Thyroid gland (tissue), 4 donors: Measurements from ENCODE around the gene TYW1B. TPM values are rescaled to one million over a fixed set of nuclear protein-coding genes. Genes with fewer than 3 reads are reported as not detected.
"Not testable (repeated sequence)": the region's sequence is repeated elsewhere in the genome, so short reads cannot be mapped to it uniquely, and the experiment has no call there.

Experiments
- DNase-seq, 2 donors: peaks; one replicate each; pipeline ENCODE4 v3.0.0-alpha.2; 2019
- H3K27ac ChIP-seq, 3 donors: fragments of 200-600 bp; sonication (generic); 1 replicate in 2 of 3; 2 replicates in 1 of 3; pipeline ENCODE4 v1.5.1; 2016 to 2019; ENCODE audit warnings: mild to moderate bottlenecking in 1 of 3, moderate library complexity in 1 of 3
- H3K27me3 ChIP-seq: fragments of 200-600 bp; sonication (generic); one replicate; pipeline ENCODE4 v1.5.1; 2019
- H3K36me3 ChIP-seq, 2 donors: fragments of 200-600 bp; sonication (generic); one replicate each; pipeline ENCODE4 v1.5.1; 2016 to 2019
- H3K4me1 ChIP-seq, 2 donors: fragments of 200-600 bp; sonication (generic); one replicate each; pipeline ENCODE4 v1.5.1; 2017 to 2019
- H3K4me3 ChIP-seq, 3 donors: fragments of 200-600 bp; sonication (generic); replicated peaks in 1 of 3; 1 replicate in 2 of 3; 2 replicates in 1 of 3; pipeline ENCODE4 v1.5.1; 2016; ENCODE audit warnings: mild to moderate bottlenecking in 1 of 3
- H3K9me3 ChIP-seq: fragments of 200-600 bp; sonication (generic); one replicate; pipeline ENCODE4 v1.5.1; 2017
- POLR2A ChIP-seq, 2 donors: fragments of 450-650 bp; IDR thresholded peaks; one replicate each; pipeline ENCODE4 v1.6.1; 2017; ENCODE audit warnings: antibody characterized with exemption in 2 of 2, mild to moderate bottlenecking in 2 of 2, moderate library complexity in 1 of 2
- WGBS, 2 donors: methylation state at CpG; one replicate each; pipeline ENCODE4 v1.1.5; 2017; 5-methylcytosine and 5-hydroxymethylcytosine counted together
- intact Hi-C: fragments of 100-400 bp; cut with DNase I; formaldehyde crosslinking; loops from one replicate; pipeline ENCODE4 v1.15.1; 2023
- total RNA-seq, 4 donors: library from RNA; depleted of rRNA; stranded (reverse); fragments of >200 nt; gene quantifications; one replicate each; pipeline ENCODE4 v1.2.3, GENCODE V29; 2016
- TF ChIP-seq, protein P1 (sequence below), 6 experiments: fragments of 200-600 bp in 3 of 6; fragments of 450-650 bp in 3 of 6; sonication (generic) in 3 of 6; IDR thresholded peaks; one replicate each; pipeline ENCODE4 v1.5.1; 2016 to 2019; ENCODE audit warnings: antibody characterized with exemption in 6 of 6, mild to moderate bottlenecking in 2 of 6, inconsistent platforms in 1 of 6, moderate library complexity in 1 of 6

The TYW1B gene
- total RNA-seq, 4 donors from 2014 or later = 3.7 to 7.4 (median 4.9) TPM

DNA sequence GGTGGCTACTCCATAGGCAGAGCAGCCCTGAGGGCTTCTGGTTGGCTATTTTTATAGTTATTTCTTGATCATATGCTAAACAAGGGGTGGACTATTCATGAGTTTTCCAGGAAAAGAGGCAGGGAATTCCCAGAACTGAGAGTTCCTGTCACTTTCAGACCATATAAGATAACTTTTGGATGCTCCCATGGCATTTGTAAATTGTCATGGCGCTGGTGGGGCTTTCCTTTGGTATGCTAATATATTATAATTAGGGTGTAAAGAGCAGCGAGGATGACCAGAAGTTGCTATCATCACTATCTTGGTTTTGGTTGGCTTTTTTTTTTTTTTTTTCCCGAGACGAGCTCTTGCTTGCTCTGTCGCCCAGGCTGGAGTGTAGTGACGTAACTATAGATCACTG is 272.8 kb downstream of the TYW1B start:
- H3K4me1 ChIP-seq, intact Hi-C loops, H3K27me3 ChIP-seq, H3K9me3 ChIP-seq, DNase-seq, H3K4me3 ChIP-seq, H3K27ac ChIP-seq, H3K36me3 ChIP-seq: not testable (repeated sequence)
- WGBS, 2 donors = 86 to 88% methylated on average over 6 of the region's 6 CpGs

DNA sequence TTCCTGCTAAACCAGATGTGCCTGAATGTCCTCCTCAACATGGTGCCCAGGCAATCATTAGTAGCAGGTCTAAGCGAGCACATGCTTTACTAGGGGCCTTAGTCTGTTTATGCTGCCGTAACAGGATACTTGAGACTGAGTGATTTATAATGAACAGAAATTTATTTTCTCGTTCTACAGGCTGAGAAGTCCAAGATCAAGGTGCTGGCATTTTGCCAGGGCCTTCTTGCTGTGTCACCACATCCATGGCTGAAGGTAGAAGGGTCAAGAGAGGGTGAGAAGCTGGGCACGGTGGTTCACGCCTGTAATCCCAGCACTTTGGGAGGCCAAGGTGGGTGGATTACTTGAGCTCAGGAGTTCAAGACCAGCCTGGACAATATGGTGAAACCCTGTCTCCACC is 273.6 kb downstream of the TYW1B start:
- DNase-seq, H3K9me3 ChIP-seq, H3K36me3 ChIP-seq, H3K27me3 ChIP-seq, intact Hi-C loops, H3K4me3 ChIP-seq, H3K4me1 ChIP-seq, H3K27ac ChIP-seq: not testable (repeated sequence)
- WGBS, 2 donors = 81 to 88% methylated on average over 3 to 4 of the region's 5 CpGs

DNA sequence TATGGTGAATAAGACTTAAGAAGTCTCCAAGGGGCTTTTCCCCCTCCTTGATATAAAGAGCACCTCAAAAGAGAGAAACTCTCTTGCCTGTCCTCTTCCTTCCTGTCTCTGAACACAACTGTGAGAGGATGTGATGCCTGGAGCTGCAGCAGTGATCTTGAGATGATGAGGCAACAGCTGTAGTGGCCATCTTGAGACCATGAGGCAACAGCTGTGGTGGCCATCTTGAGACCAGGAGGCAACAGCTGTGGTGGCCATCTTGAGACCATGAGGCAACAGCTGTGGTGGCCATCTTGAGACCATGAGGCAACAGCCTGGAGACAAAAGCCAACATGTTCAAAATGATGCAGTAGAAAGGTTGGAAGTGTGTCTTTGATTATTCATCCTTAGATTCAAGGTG is 277.5 kb downstream of the TYW1B start:
- H3K27ac ChIP-seq, DNase-seq, H3K4me1 ChIP-seq, H3K27me3 ChIP-seq, intact Hi-C loops, H3K9me3 ChIP-seq, H3K4me3 ChIP-seq, H3K36me3 ChIP-seq: not testable (repeated sequence)

DNA sequence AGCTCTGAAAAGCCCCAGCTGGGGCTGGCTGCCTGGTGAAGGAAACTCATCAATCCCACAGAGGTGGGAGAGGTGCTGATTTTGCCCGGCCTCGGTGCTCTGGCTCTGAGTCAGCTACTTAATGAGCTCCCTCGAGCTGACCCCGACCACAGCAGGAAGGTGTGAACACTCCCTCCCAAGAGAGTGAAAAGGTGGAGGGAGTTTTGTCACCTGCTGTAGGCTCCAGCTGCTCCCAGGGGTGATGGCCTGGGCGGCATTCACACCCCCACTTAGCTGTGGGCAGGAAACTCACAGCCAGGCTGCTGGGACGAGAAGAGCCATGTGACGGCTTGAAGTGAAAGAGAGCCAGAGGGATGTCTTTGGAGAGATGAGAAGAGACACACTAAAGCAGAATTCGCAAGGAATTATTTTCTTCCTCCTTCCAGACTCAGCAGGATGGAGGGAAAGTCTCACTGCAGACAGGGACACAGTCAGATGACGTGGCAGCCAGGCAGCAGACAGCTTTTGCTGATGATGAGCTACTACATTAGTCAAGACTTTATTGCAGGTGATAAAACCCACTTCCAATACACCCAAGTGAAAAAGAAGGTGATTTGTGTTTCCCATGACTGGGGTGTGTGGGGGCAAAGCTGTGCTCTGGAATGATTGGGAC is 281.3 kb downstream of the TYW1B start:
- H3K4me3 ChIP-seq, DNase-seq, H3K27me3 ChIP-seq, H3K27ac ChIP-seq, H3K9me3 ChIP-seq, H3K4me1 ChIP-seq, H3K36me3 ChIP-seq, intact Hi-C loops: not testable (repeated sequence)
- WGBS, 2 donors = 49 to 56% methylated on average over 9 of the region's 9 CpGs

DNA sequence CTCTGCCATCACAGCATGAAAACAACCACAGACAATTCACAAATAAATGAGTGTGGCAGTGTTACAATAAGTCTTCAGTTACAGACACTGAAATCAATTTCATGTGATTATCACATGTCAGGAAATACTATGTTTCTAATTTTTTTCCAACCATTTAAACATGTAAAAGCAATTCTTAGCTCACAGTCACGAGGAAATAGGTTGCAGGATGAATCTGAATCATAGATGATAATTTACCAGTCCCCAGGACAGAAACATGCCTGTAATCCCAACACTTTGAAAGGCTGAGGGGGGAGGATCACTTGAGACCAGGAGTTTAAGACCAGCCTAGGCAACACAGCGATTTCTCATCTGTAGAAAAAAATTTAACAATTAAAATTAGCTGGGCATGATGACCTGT is 283.5 kb downstream of the TYW1B start:
- WGBS, 2 donors = 64 to 82% methylated on average over 2 of the region's 2 CpGs
- H3K27ac ChIP-seq, H3K4me1 ChIP-seq, H3K4me3 ChIP-seq, H3K27me3 ChIP-seq, H3K36me3 ChIP-seq, intact Hi-C loops, DNase-seq, H3K9me3 ChIP-seq: not testable (repeated sequence)

DNA sequence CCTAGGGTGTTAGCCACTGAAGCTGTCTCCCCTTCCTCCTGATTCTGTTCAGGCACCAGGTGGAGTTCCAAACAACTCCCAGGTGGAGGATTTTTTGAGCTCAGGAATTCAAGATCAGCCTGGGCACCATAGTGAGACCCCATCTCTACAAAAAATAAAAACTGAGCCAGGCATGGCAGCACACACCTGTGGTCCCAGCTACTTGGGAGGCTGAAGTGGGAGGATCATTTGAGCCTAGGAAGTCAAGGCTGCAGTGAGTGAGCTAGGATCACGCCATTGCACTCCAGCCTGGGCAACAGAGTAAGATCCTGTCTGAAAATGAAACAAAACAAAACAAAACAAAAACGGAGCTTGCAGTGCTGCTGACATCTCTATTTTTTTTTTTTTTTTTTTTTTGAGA is 287.1 kb downstream of the TYW1B start:
- intact Hi-C loops = no loop called here
- Histone ChIP-seq H3K27ac (no peak overlapping the region), H3K4me3 (no peak overlapping the region), H3K9me3 (no peaks in the 10 kb centered on the region), H3K27me3 (no peaks in the 10 kb centered on the region), H3K36me3 (no peaks in the 10 kb centered on the region), H3K4me1 (no peaks in the 10 kb centered on the region)
- no peak for TF ChIP-seq POLR2A (IDR thresholded peaks at IDR 0.05)
- TF ChIP-seq, protein P1, sequence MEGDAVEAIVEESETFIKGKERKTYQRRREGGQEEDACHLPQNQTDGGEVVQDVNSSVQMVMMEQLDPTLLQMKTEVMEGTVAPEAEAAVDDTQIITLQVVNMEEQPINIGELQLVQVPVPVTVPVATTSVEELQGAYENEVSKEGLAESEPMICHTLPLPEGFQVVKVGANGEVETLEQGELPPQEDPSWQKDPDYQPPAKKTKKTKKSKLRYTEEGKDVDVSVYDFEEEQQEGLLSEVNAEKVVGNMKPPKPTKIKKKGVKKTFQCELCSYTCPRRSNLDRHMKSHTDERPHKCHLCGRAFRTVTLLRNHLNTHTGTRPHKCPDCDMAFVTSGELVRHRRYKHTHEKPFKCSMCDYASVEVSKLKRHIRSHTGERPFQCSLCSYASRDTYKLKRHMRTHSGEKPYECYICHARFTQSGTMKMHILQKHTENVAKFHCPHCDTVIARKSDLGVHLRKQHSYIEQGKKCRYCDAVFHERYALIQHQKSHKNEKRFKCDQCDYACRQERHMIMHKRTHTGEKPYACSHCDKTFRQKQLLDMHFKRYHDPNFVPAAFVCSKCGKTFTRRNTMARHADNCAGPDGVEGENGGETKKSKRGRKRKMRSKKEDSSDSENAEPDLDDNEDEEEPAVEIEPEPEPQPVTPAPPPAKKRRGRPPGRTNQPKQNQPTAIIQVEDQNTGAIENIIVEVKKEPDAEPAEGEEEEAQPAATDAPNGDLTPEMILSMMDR (IDR thresholded peaks at IDR 0.05) = no peak
- whole genome bisulfite sequencing, 2 donors = 81 to 83% methylated on average over 2 of the region's 2 CpGs
- no peak for DNase-seq

DNA sequence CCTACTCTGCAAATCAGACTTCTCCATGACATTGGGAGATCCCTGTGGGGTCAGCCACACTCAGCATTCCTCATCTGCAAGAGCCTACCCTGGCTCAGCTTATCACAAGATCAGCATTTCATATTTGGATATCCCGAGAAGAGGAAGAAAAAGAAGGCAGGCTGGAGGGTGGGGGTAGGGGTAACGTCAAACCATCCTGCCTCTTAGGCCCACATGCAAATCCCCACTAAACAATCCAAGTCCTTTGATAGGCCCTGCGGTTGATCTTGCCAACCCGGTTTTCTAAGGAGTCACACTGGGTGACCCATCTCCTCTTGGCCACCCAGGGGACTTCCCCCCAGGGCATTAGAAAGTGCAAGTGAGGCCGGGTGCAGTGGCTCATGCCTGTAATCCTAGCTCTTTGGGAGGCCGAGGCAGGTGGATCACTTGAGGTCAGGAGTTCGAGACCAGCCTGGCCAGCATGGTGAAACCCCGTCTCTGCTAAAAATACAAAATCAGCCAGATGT is 287.8 kb downstream of the TYW1B start:
- 83 to 86% methylated on average over 4 to 5 of the region's 8 CpGs for WGBS, 2 donors
- TF ChIP-seq, protein P1 (IDR thresholded peaks at IDR 0.05) = no peak
- TF ChIP-seq POLR2A (IDR thresholded peaks at IDR 0.05) = no peak
- Histone ChIP-seq H3K4me3 (no peak overlapping the region), H3K27ac (no peak overlapping the region), H3K27me3 (no peaks in the 10 kb centered on the region), H3K4me1 (no peaks in the 10 kb centered on the region), H3K36me3 (no peaks in the 10 kb centered on the region), H3K9me3 (no peaks in the 10 kb centered on the region)
- DNase-seq = no peak
- intact Hi-C loops = no loop called here

DNA sequence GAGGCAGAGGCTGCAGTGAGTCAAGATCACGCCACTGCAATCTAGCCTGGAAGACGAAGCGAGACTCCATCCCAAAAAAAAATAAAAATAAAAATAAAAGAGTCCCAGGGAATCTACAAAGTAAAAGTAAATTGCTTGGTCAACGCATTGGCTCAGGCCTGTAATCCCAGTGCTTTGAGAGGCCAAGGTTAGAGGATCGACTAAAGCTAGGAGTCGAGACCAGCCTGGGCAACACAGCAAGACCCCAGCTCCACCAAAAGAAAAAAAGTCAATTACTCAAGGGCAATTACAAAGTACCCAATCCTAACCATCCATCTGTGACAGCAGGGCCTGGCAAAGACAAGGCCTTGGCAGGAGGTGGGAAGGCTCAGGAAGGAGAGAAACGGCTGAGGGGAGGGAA is 288.3 kb downstream of the TYW1B start:
- intact Hi-C loops = no loop called here
- Histone ChIP-seq H3K36me3 (no peaks in the 10 kb centered on the region), H3K4me1 (no peaks in the 10 kb centered on the region), H3K27me3 (no peaks in the 10 kb centered on the region), H3K9me3 (no peaks in the 10 kb centered on the region), H3K27ac (no peak overlapping the region), H3K4me3 (no peak overlapping the region)
- TF ChIP-seq, protein P1 (IDR thresholded peaks at IDR 0.05) = no peak
- no peak for TF ChIP-seq POLR2A (IDR thresholded peaks at IDR 0.05)
- WGBS, 2 donors = 85 to 86% methylated on average over 7 of the region's 7 CpGs
- DNase-seq = no peak
